SK-N-SH (cell line): ENCODE measurements around the gene EFCAB6. TPM values are rescaled to one million over a fixed set of nuclear protein-coding genes. Genes with fewer than 3 reads are reported as not detected.

Experiments
- CTCF ChIA-PET: fragments of 300-600, 350-600 bp; formaldehyde crosslinking; extraction: SDS; loops from one replicate; lab custom pipeline; 2021; lab: Yijun Ruan, JAX
- POLR2A ChIA-PET: fragments of 350-600 bp; sonication (Branson Sonifier 250); formaldehyde crosslinking; extraction: SDS; loops from one replicate; lab custom pipeline; 2020; ENCODE audit warnings: antibody characterized with exemption, inconsistent platforms; lab: Yijun Ruan, JAX
- DNase-seq: peaks from one replicate; pipeline ENCODE4 v3.0.0; 2012
- H2AFZ ChIP-seq: fragments of 200-600 bp; sonication (generic); 2 replicates; pipeline ENCODE4 v1.8.1; 2016; ENCODE audit warnings: antibody characterized with exemption, mild to moderate bottlenecking, low read depth
- H3F3A ChIP-seq: fragments of 200-600 bp; sonication (generic); replicated peaks from 2 replicates; pipeline ENCODE3; 2016; ENCODE audit warnings: antibody characterized with exemption, mild to moderate bottlenecking; ENCODE audit not compliant: insufficient read depth
- H3K27ac ChIP-seq, 2 experiments: fragments of 200-500 bp in 1 of 2; fragments of 200-600 bp in 1 of 2; sonication (Bioruptor generic) in 1 of 2; sonication (generic), shearing (Covaris generic) in 1 of 2; 2 replicates each; pipeline versions ENCODE4 v1.5.1 to v1.6.1; 2014 to 2016; ENCODE audit warnings: low read depth in 2 of 2, inconsistent platforms in 1 of 2, low read length in 1 of 2, mild to moderate bottlenecking in 1 of 2, mixed read lengths in 1 of 2
- H3K27me3 ChIP-seq: fragments of 200-600 bp; sonication (generic), shearing (Covaris generic); 2 replicates; pipeline ENCODE4 v1.6.1; 2016; ENCODE audit warnings: mixed run types; ENCODE audit not compliant: insufficient read depth
- H3K36me3 ChIP-seq, 2 experiments: fragments of 200-500 bp in 1 of 2; fragments of 200-600 bp in 1 of 2; sonication (Bioruptor generic) in 1 of 2; sonication (generic) in 1 of 2; replicated peaks in 1 of 2; 2 replicates each; pipeline versions ENCODE3 to v1.5.1; 2014 to 2016; ENCODE audit warnings: low read length in 1 of 2, mild to moderate bottlenecking in 1 of 2; ENCODE audit not compliant: insufficient read depth in 2 of 2, control insufficient read depth in 1 of 2
- H3K4me1 ChIP-seq, 2 experiments: fragments of 200-500 bp in 1 of 2; fragments of 200-600 bp in 1 of 2; sonication (Bioruptor generic) in 1 of 2; sonication (generic), shearing (Covaris generic) in 1 of 2; 2 replicates each; pipeline versions ENCODE4 v1.5.1 to v1.6.1; 2014 to 2016; ENCODE audit warnings: low read depth in 1 of 2, low read length in 1 of 2, mixed run types in 1 of 2; ENCODE audit not compliant: insufficient read depth in 2 of 2, control insufficient read depth in 1 of 2
- H3K4me2 ChIP-seq: fragments of 200-600 bp; sonication (generic), shearing (Covaris generic); 2 replicates; pipeline ENCODE4 v1.6.1; 2017; ENCODE audit warnings: mixed run types
- H3K4me3 ChIP-seq, 2 experiments: fragments of 200-500 bp in 1 of 2; fragments of 200-600 bp in 1 of 2; sonication (Bioruptor generic) in 1 of 2; sonication (generic), shearing (Covaris generic) in 1 of 2; 2 replicates each; pipeline versions ENCODE4 v1.5.1 to v1.8.1; 2014 to 2016; ENCODE audit warnings: low read depth in 2 of 2, inconsistent platforms in 1 of 2, low read length in 1 of 2, mild to moderate bottlenecking in 1 of 2, mixed read lengths in 1 of 2, moderate library complexity in 1 of 2
- H3K79me2 ChIP-seq: fragments of 200-600 bp; sonication (generic); 2 replicates; pipeline ENCODE4 v1.8.1; 2017; ENCODE audit warnings: mild to moderate bottlenecking; ENCODE audit not compliant: insufficient read depth
- H3K9ac ChIP-seq: fragments of 200-600 bp; sonication (generic); 2 replicates; pipeline ENCODE4 v1.6.1; 2017; ENCODE audit warnings: mixed run types
- H3K9me2 ChIP-seq: fragments of 200-600 bp; sonication (generic); 2 replicates; pipeline ENCODE4 v1.6.1; 2017; ENCODE audit warnings: mixed run types
- H3K9me3 ChIP-seq: fragments of 200-600 bp; sonication (generic); 2 replicates; pipeline ENCODE4 v1.6.1; 2017; ENCODE audit warnings: mixed run types, mild to moderate bottlenecking, moderate library complexity
- H4K20me1 ChIP-seq: fragments of 200-600 bp; sonication (generic); 2 replicates; pipeline ENCODE4 v1.6.1; 2017; ENCODE audit warnings: mild to moderate bottlenecking, mixed run types; ENCODE audit not compliant: insufficient read depth
- FOSL2 ChIP-seq: IDR thresholded peaks from 2 replicates; pipeline ENCODE4 v1.4.0; 2012; ENCODE audit warnings: low read depth, mild to moderate bottlenecking, moderate library complexity, borderline replicate concordance
- FOXJ3 ChIP-seq: sonication (generic); formaldehyde crosslinking; IDR thresholded peaks from 2 replicates; pipeline ENCODE4 v1.5.1; 2020; ENCODE audit warnings: mild to moderate bottlenecking, missing genetic modification reagents
- GATA2 ChIP-seq: sonication (generic); formaldehyde crosslinking; IDR thresholded peaks from 2 replicates; pipeline ENCODE4 v1.5.0; 2020; ENCODE audit warnings: mild to moderate bottlenecking, missing genetic modification reagents
- IRF3 ChIP-seq: fragments of 150-350 bp; IDR thresholded peaks from 2 replicates; pipeline ENCODE4 v1.6.1; 2016; ENCODE audit warnings: mild to moderate bottlenecking, low read depth, low read length
- JUND ChIP-seq: IDR thresholded peaks from 2 replicates; pipeline ENCODE4 v1.4.0; 2012
- MEF2A ChIP-seq: IDR thresholded peaks from 2 replicates; pipeline ENCODE4 v1.4.0; 2012; ENCODE audit warnings: low read depth, borderline replicate concordance
- PBX3 ChIP-seq: IDR thresholded peaks from 2 replicates; pipeline ENCODE4; 2012
- RCOR1 ChIP-seq: fragments of 150-350 bp; IDR thresholded peaks from 2 replicates; pipeline ENCODE4 v1.6.1; 2017; ENCODE audit warnings: antibody characterized with exemption, low read length
- RXRA ChIP-seq: IDR thresholded peaks from 2 replicates; pipeline ENCODE4 v1.4.0; 2012; ENCODE audit warnings: low read depth, mild to moderate bottlenecking, borderline replicate concordance
- WGBS: methylation state at CpG from one replicate; pipeline ENCODE4 v1.1.6; 2017; ENCODE audit warnings: low lambda C conversion rate; 5-methylcytosine and 5-hydroxymethylcytosine counted together
- polyA plus RNA-seq, 3 experiments: library from polyadenylated mRNA; depleted of rRNA; stranded (reverse); fragments of >200 nt; gene quantifications; 2 replicates each; pipeline ENCODE4 v1.2.3, GENCODE V29; 2012
- TF ChIP-seq, protein P1 (sequence below): IDR thresholded peaks from 2 replicates; pipeline ENCODE4 v1.4.0; 2012; ENCODE audit warnings: low read depth, borderline replicate concordance
- TF ChIP-seq, protein P2 (sequence below): fragments of 200-600 bp; sonication (generic); IDR thresholded peaks from 2 replicates; pipeline ENCODE4 v1.6.1; 2017; ENCODE audit warnings: antibody characterized with exemption, mild to moderate bottlenecking, moderate library complexity

EFCAB6 gene
- polyA plus RNA-seq, 1 of the 3 experiments (the other 2 are of a cell fraction), result 0.46 TPM

- Histone ChIP-seq H3K27ac (no peak overlapping the region), H4K20me1 (no peaks in the 10 kb centered on the region), H2AFZ (no peak overlapping the region), H3K27me3 (no peaks in the 10 kb centered on the region), H3F3A (no peaks in the 10 kb centered on the region), H3K4me1 (no peaks in the 10 kb centered on the region), H3K79me2 (no peaks in the 10 kb centered on the region), H3K9me2 (no peaks in the 10 kb centered on the region), H3K4me3 (no peak overlapping the region), H3K36me3 (no peaks in the 10 kb centered on the region), H3K4me2 (no peak overlapping the region), H3K9me3 (no peaks in the 10 kb centered on the region), H3K9ac (no peak overlapping the region)
- ChIA-PET CTCF (no interaction called here), POLR2A (no interaction called here)
- no peak for DNase-seq
- TF ChIP-seq GATA2 (CRISPR knock-in tag) (no peak), PBX3 (no peak)
- WGBS, result 73% methylated on average over 5 of the region's 13 CpGs
Observed at GRCh38 chr22:43636086-43636485, 176.0 kb downstream of the EFCAB6 start.

GRCh38 chr22:43635101-43635500, 177.0 kb downstream of the EFCAB6 start:
- H3K9me2 ChIP-seq, result no peaks in the 10 kb centered on the region
- POLR2A ChIA-PET, result no interaction called here
- no peak for DNase-seq
- no peaks in the 10 kb centered on the region for H3K79me2 ChIP-seq
- H3F3A ChIP-seq, result no peaks in the 10 kb centered on the region
- H3K4me2 ChIP-seq, result no peak overlapping the region
- WGBS, result no CpG with 5 or more reads among the region's 9 CpGs
- no peaks in the 10 kb centered on the region for H3K36me3 ChIP-seq
- no peak overlapping the region for H3K4me3 ChIP-seq
- H3K4me1 ChIP-seq, result no peaks in the 10 kb centered on the region
- CTCF ChIA-PET, result no interaction called here
- no peak overlapping the region for H2AFZ ChIP-seq
- H3K9ac ChIP-seq, result no peak overlapping the region
- H3K27me3 ChIP-seq, result no peaks in the 10 kb centered on the region
- TF ChIP-seq FOSL2, result no peak
- TF ChIP-seq MEF2A, result no peak
- no peak for TF ChIP-seq RXRA
- TF ChIP-seq RCOR1, result no peak
- no peak for TF ChIP-seq JUND
- no peak for TF ChIP-seq FOXJ3 (CRISPR knock-in tag)
- no peak for TF ChIP-seq IRF3
- TF ChIP-seq, protein P1, sequence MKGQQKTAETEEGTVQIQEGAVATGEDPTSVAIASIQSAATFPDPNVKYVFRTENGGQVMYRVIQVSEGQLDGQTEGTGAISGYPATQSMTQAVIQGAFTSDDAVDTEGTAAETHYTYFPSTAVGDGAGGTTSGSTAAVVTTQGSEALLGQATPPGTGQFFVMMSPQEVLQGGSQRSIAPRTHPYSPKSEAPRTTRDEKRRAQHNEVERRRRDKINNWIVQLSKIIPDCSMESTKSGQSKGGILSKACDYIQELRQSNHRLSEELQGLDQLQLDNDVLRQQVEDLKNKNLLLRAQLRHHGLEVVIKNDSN, result no peak
- TF ChIP-seq, protein P2, sequence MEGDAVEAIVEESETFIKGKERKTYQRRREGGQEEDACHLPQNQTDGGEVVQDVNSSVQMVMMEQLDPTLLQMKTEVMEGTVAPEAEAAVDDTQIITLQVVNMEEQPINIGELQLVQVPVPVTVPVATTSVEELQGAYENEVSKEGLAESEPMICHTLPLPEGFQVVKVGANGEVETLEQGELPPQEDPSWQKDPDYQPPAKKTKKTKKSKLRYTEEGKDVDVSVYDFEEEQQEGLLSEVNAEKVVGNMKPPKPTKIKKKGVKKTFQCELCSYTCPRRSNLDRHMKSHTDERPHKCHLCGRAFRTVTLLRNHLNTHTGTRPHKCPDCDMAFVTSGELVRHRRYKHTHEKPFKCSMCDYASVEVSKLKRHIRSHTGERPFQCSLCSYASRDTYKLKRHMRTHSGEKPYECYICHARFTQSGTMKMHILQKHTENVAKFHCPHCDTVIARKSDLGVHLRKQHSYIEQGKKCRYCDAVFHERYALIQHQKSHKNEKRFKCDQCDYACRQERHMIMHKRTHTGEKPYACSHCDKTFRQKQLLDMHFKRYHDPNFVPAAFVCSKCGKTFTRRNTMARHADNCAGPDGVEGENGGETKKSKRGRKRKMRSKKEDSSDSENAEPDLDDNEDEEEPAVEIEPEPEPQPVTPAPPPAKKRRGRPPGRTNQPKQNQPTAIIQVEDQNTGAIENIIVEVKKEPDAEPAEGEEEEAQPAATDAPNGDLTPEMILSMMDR, result no peak
- no peaks in the 10 kb centered on the region for H4K20me1 ChIP-seq
- no peak overlapping the region for H3K27ac ChIP-seq
- H3K9me3 ChIP-seq, result no peaks in the 10 kb centered on the region
